Right lobe of liver (tissue), 4 donors: ENCODE data around the gene BCKDHB.

ENCODE experiments used
- POLR2A ChIP-seq: fragments of 450-650 bp; IDR thresholded peaks from one replicate; pipeline ENCODE4 v1.6.1; 2017; ENCODE audit warnings: antibody characterized with exemption, mild to moderate bottlenecking
- TF ChIP-seq, protein P1 (sequence below), 4 donors: fragments of 200-600 bp in 3 of 4; fragments of 450-650 bp in 1 of 4; IDR thresholded peaks; one replicate each; pipeline versions ENCODE4 v1.5.1 to v1.8.0; 2016 to 2022; ENCODE audit warnings: antibody characterized with exemption in 4 of 4, mild to moderate bottlenecking in 2 of 4
- donor health status: DM: no; HTN: no; CAD: no.
- donor health status: DM: no; HTN: no; CAD: no.
- donor health status: DM: no; HTN: yes; CAD: no.

- TF ChIP-seq POLR2A, result no peak
- TF ChIP-seq, protein P1, sequence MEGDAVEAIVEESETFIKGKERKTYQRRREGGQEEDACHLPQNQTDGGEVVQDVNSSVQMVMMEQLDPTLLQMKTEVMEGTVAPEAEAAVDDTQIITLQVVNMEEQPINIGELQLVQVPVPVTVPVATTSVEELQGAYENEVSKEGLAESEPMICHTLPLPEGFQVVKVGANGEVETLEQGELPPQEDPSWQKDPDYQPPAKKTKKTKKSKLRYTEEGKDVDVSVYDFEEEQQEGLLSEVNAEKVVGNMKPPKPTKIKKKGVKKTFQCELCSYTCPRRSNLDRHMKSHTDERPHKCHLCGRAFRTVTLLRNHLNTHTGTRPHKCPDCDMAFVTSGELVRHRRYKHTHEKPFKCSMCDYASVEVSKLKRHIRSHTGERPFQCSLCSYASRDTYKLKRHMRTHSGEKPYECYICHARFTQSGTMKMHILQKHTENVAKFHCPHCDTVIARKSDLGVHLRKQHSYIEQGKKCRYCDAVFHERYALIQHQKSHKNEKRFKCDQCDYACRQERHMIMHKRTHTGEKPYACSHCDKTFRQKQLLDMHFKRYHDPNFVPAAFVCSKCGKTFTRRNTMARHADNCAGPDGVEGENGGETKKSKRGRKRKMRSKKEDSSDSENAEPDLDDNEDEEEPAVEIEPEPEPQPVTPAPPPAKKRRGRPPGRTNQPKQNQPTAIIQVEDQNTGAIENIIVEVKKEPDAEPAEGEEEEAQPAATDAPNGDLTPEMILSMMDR (IDR thresholded peaks at IDR 0.05), result no peak
These were observed 138.6 kb downstream of the BCKDHB start for GRCh38 chr6:80245043-80245442.
